Mesenchymal stem cell (in vitro differentiated cells and primary cell): ENCODE data around the gene SEMA5B.

Experiments used
- DNase-seq: peaks from one replicate; pipeline ENCODE4 v3.0.0-alpha.2; 2013
- H2AFZ ChIP-seq: one replicate; pipeline ENCODE4 v1.6.1; 2013; ENCODE audit warnings: low read depth, mild to moderate bottlenecking, control low read depth, inconsistent platforms, low read length, moderate library complexity
- H2AK5ac ChIP-seq: 2 replicates; pipeline ENCODE4 v1.6.1; 2013; ENCODE audit warnings: low read length, moderate library complexity, mild to moderate bottlenecking, inconsistent platforms; ENCODE audit not compliant: severe bottlenecking
- H2BK120ac ChIP-seq: one replicate; pipeline ENCODE4 v1.6.1; 2013; ENCODE audit warnings: low read depth, mild to moderate bottlenecking, inconsistent platforms, low read length, moderate library complexity
- H2BK12ac ChIP-seq, 2 experiments: one replicate each; pipeline ENCODE4 v1.6.1; 2013; ENCODE audit warnings: inconsistent platforms in 2 of 2, low read length in 2 of 2, mild to moderate bottlenecking in 2 of 2, moderate library complexity in 2 of 2, control low read depth in 1 of 2
- H2BK15ac ChIP-seq: one replicate; pipeline ENCODE4 v1.6.1; 2013; ENCODE audit warnings: mild to moderate bottlenecking, low read depth, inconsistent platforms; ENCODE audit not compliant: poor library complexity, severe bottlenecking
- H2BK5ac ChIP-seq: 2 replicates; pipeline ENCODE4 v1.6.1; 2013; ENCODE audit warnings: low read depth, mild to moderate bottlenecking, low read length, control low read depth, inconsistent platforms; ENCODE audit not compliant: poor library complexity, severe bottlenecking
- H3K14ac ChIP-seq, 2 experiments: one replicate each; pipeline ENCODE4 v1.6.1; 2013; ENCODE audit warnings: inconsistent platforms in 2 of 2, low read length in 2 of 2, control low read depth in 1 of 2, mild to moderate bottlenecking in 1 of 2, moderate library complexity in 1 of 2
- H3K18ac ChIP-seq, 2 experiments: one replicate each; pipeline ENCODE4 v1.6.1; 2013; ENCODE audit warnings: inconsistent platforms in 2 of 2, low read length in 2 of 2, control low read depth in 1 of 2, low read depth in 1 of 2, mild to moderate bottlenecking in 1 of 2
- H3K23ac ChIP-seq, 2 experiments: one replicate each; pipeline ENCODE4 v1.6.1; 2013; ENCODE audit warnings: inconsistent platforms in 2 of 2, low read length in 2 of 2, mild to moderate bottlenecking in 2 of 2, moderate library complexity in 2 of 2, control low read depth in 1 of 2
- H3K27ac ChIP-seq: 2 replicates; pipeline ENCODE4 v1.5.1; 2013; ENCODE audit warnings: mild to moderate bottlenecking, moderate library complexity, low read length, control low read depth, inconsistent platforms; ENCODE audit not compliant: poor library complexity, severe bottlenecking
- H3K27me3 ChIP-seq, 2 experiments: 2 replicates each; pipeline versions ENCODE4 v1.6.1 to v1.7.0; 2013; ENCODE audit warnings: low read length in 2 of 2, mild to moderate bottlenecking in 2 of 2, moderate library complexity in 2 of 2, control low read depth in 1 of 2, inconsistent platforms in 1 of 2; ENCODE audit not compliant: control insufficient read depth in 1 of 2, insufficient read depth in 1 of 2
- H3K36me3 ChIP-seq, 2 experiments: 2 replicates each; pipeline versions ENCODE4 v1.6.1 to v1.7.0; 2013; ENCODE audit warnings: low read length in 2 of 2, control low read depth in 1 of 2, inconsistent platforms in 1 of 2, low read depth in 1 of 2, mild to moderate bottlenecking in 1 of 2; ENCODE audit not compliant: insufficient read depth in 2 of 2, control insufficient read depth in 1 of 2
- H3K4ac ChIP-seq, 2 experiments: one replicate each; pipeline ENCODE4 v1.6.1; 2013; ENCODE audit warnings: inconsistent platforms in 2 of 2, low read length in 2 of 2, mild to moderate bottlenecking in 2 of 2, moderate library complexity in 2 of 2, control low read depth in 1 of 2, low read depth in 1 of 2
- H3K4me1 ChIP-seq: 2 replicates; pipeline ENCODE4 v1.6.1; 2013; ENCODE audit warnings: low read depth, low read length, control low read depth; ENCODE audit not compliant: control insufficient read depth, insufficient read depth
- H3K4me2 ChIP-seq: 2 replicates; pipeline ENCODE4 v1.6.1; 2013; ENCODE audit warnings: low read length, mild to moderate bottlenecking, inconsistent platforms; ENCODE audit not compliant: poor library complexity, severe bottlenecking
- H3K4me3 ChIP-seq, 2 experiments: 2 replicates each; pipeline versions ENCODE4 v1.5.1 to v1.7.0; 2013; ENCODE audit warnings: low read length in 2 of 2, mild to moderate bottlenecking in 2 of 2, control low read depth in 1 of 2, low read depth in 1 of 2; ENCODE audit not compliant: insufficient read depth in 1 of 2
- H3K79me1 ChIP-seq: replicated peaks from 2 replicates; pipeline ENCODE4 v1.6.1; 2013; ENCODE audit warnings: mild to moderate bottlenecking, control low read depth, low read length, inconsistent platforms; ENCODE audit not compliant: poor library complexity, severe bottlenecking
- H3K9ac ChIP-seq: 2 replicates; pipeline ENCODE4 v1.7.0; 2013; ENCODE audit warnings: mild to moderate bottlenecking, low read length, moderate library complexity
- H3K9me3 ChIP-seq: 2 replicates; pipeline ENCODE4 v1.7.0; 2013; ENCODE audit warnings: mild to moderate bottlenecking, low read length; ENCODE audit not compliant: control insufficient read depth
- H4K8ac ChIP-seq: one replicate; pipeline ENCODE4 v1.6.1; 2013; ENCODE audit warnings: inconsistent platforms, mild to moderate bottlenecking, low read length, moderate library complexity
- H4K91ac ChIP-seq: one replicate; pipeline ENCODE4 v1.6.1; 2013; ENCODE audit warnings: mild to moderate bottlenecking, low read length, inconsistent platforms
- WGBS: methylation state at CpG from one replicate; pipeline ENCODE4 v1.1.7; 2013; ENCODE audit warnings: mixed read lengths; 5-methylcytosine and 5-hydroxymethylcytosine counted together

The SEMA5B gene

GRCh38 chr3:123063034-123063433 is 35.5 kb upstream of the SEMA5B start:
- Histone ChIP-seq H3K27ac (no peak overlapping the region), H3K9me3 (no peaks in the 10 kb centered on the region), H3K36me3 (no peaks in the 10 kb centered on the region), H2BK120ac (no peak overlapping the region), H2AFZ (no peak overlapping the region), H3K4me2 (no peak overlapping the region), H4K91ac (no peak overlapping the region), H3K4ac (no peak overlapping the region), H2AK5ac (no peak overlapping the region), H3K9ac (no peak overlapping the region), H3K18ac (no peak overlapping the region), H3K27me3 (peaks cover 14 to 28% of the 10 kb centered on the region in 2 experiments), H3K4me3 (no peak overlapping the region), H3K79me1 (peaks cover 3% of the 10 kb centered on the region), H2BK12ac (no peak overlapping the region), H3K23ac (no peak overlapping the region), H2BK5ac (no peak overlapping the region), H2BK15ac (no peak overlapping the region), H3K4me1 (peaks cover 4% of the 10 kb centered on the region), H4K8ac (no peak overlapping the region), H3K14ac (no peak overlapping the region)
- whole genome bisulfite sequencing: 97% methylated on average over 3 of the region's 6 CpGs
- no peak for DNase-seq

- H3K36me3 ChIP-seq: no peaks in the 10 kb centered on the region
- H3K14ac ChIP-seq: no peak overlapping the region
- H4K91ac ChIP-seq: no peak overlapping the region
- H4K8ac ChIP-seq: no peak overlapping the region
- no peak overlapping the region for H2BK12ac ChIP-seq
- peaks cover 14 to 28% of the 10 kb centered on the region in 2 experiments for H3K27me3 ChIP-seq
- H3K4me3 ChIP-seq: no peak overlapping the region
- no peak overlapping the region for H2AFZ ChIP-seq
- no peak for DNase-seq
- no peak overlapping the region for H2AK5ac ChIP-seq
- no peaks in the 10 kb centered on the region for H3K79me1 ChIP-seq
- H3K4me2 ChIP-seq: no peak overlapping the region
- H3K9ac ChIP-seq: no peak overlapping the region
- H3K9me3 ChIP-seq: no peaks in the 10 kb centered on the region
- no peak overlapping the region for H3K23ac ChIP-seq
- WGBS: 73% methylated on average over 3 of the region's 7 CpGs
- no peak overlapping the region for H3K18ac ChIP-seq
- H2BK120ac ChIP-seq: no peak overlapping the region
- H2BK5ac ChIP-seq: no peak overlapping the region
- no peak overlapping the region for H3K27ac ChIP-seq
- H2BK15ac ChIP-seq: no peak overlapping the region
- no peak overlapping the region for H3K4ac ChIP-seq
- H3K4me1 ChIP-seq: peaks cover 2% of the 10 kb centered on the region
Measured at GRCh38 chr3:123061856-123062255, 34.3 kb upstream of the SEMA5B start.

GRCh38 chr3:123060054-123060453 is 32.5 kb upstream of the SEMA5B start:
- H3K36me3 ChIP-seq: no peaks in the 10 kb centered on the region
- H3K9ac ChIP-seq: no peak overlapping the region
- H2BK15ac ChIP-seq: no peak overlapping the region
- H3K27ac ChIP-seq: no peak overlapping the region
- H3K4me3 ChIP-seq: no peak overlapping the region
- H3K4me1 ChIP-seq: no peaks in the 10 kb centered on the region
- H3K9me3 ChIP-seq: no peaks in the 10 kb centered on the region
- H2BK120ac ChIP-seq: no peak overlapping the region
- DNase-seq: no peak
- H2AK5ac ChIP-seq: no peak overlapping the region
- H2BK12ac ChIP-seq: no peak overlapping the region
- H3K79me1 ChIP-seq: no peaks in the 10 kb centered on the region
- no peak overlapping the region for H3K4ac ChIP-seq
- H3K4me2 ChIP-seq: no peak overlapping the region
- no peak overlapping the region for H2BK5ac ChIP-seq
- no peak overlapping the region for H3K18ac ChIP-seq
- H3K23ac ChIP-seq: no peak overlapping the region
- H4K91ac ChIP-seq: no peak overlapping the region
- H3K14ac ChIP-seq: no peak overlapping the region
- H2AFZ ChIP-seq: no peak overlapping the region
- H3K27me3 ChIP-seq: peaks cover 14 to 35% of the 10 kb centered on the region in 2 experiments
- no peak overlapping the region for H4K8ac ChIP-seq

- H3K18ac ChIP-seq: no peak overlapping the region
- no peak overlapping the region for H3K9ac ChIP-seq
- H3K4me2 ChIP-seq: no peak overlapping the region
- no peak overlapping the region for H3K27ac ChIP-seq
- no peaks in the 10 kb centered on the region for H3K4me1 ChIP-seq
- H3K9me3 ChIP-seq: no peaks in the 10 kb centered on the region
- no peak overlapping the region for H4K8ac ChIP-seq
- WGBS: 96% methylated on average over 5 of the region's 5 CpGs
- H2BK12ac ChIP-seq: no peak overlapping the region
- peaks cover 11 to 35% of the 10 kb centered on the region in 2 experiments for H3K27me3 ChIP-seq
- H3K23ac ChIP-seq: no peak overlapping the region
- H3K36me3 ChIP-seq: no peaks in the 10 kb centered on the region
- H2BK120ac ChIP-seq: no peak overlapping the region
- no peak overlapping the region for H2AK5ac ChIP-seq
- no peak overlapping the region for H3K4me3 ChIP-seq
- DNase-seq: no peak
- H3K79me1 ChIP-seq: no peaks in the 10 kb centered on the region
- no peak overlapping the region for H4K91ac ChIP-seq
- no peak overlapping the region for H2BK15ac ChIP-seq
- H3K4ac ChIP-seq: no peak overlapping the region
- H3K14ac ChIP-seq: no peak overlapping the region
- no peak overlapping the region for H2AFZ ChIP-seq
- H2BK5ac ChIP-seq: no peak overlapping the region
Measured at GRCh38 chr3:123058505-123058904, 30.9 kb upstream of the SEMA5B start.
